GM18873 (cell line): ENCODE data around the gene AKT1.

Source experiments
- ATAC-seq: cut with Tn5 transposase; IDR thresholded peaks from one replicate; pipeline ENCODE4 v1.9.1; 2021; ENCODE audit warnings: mild to moderate bottlenecking, moderate library complexity, moderate number of reproducible peaks; ENCODE audit not compliant: unreplicated experiment, low FRiP score

Gene AKT1

GRCh38 chr14:104787736-104788135, 7.8 kb downstream of the AKT1 start:
- no peak for ATAC-seq

DNA sequence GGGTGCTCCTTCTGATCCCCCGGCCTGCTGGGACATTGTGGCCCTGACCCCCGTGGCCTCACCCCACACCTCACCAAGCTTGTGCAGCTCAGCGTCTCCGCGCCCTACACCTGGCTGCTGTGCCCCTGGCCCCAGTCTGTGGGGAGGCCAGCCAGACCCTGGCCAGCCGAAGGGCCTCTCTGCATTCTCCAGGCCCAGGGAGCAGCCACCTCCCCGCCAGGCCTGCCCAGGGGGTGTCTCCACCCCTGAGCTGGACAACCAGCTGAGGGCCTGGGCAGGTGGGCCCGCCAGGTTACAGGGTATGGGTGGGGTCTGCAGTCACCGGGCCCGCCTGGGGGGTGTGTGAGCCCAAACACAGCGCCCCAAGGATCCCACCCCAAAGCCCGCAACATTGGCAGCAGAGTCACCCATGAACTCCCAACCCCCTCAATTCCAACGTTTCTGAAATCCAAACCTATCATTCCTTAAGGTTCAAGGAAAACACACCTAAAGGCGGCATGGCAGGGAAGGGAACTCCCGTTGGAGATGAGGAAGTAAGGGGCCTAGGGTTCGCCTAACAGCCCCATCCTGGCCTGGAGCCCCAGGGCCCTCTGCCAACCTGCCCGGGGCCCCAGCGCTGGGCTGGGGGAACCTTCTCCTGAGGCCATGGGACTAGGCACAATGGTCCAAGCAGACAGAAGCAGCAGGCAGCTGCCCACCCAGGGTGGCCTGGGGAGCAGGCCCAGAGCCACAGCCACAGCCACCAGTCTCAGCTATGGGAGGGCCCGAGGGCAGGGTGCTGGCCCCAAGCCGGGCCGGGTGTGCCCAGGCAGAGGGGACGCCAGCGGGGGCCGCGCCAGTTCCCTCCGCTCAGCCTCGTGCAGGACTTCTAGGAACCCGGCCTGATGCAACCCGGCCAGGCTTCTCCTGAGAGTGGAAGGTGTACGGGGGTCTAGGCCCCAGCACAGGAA, 8.5 kb downstream of the AKT1 start:
- ATAC-seq, result no peak

DNA sequence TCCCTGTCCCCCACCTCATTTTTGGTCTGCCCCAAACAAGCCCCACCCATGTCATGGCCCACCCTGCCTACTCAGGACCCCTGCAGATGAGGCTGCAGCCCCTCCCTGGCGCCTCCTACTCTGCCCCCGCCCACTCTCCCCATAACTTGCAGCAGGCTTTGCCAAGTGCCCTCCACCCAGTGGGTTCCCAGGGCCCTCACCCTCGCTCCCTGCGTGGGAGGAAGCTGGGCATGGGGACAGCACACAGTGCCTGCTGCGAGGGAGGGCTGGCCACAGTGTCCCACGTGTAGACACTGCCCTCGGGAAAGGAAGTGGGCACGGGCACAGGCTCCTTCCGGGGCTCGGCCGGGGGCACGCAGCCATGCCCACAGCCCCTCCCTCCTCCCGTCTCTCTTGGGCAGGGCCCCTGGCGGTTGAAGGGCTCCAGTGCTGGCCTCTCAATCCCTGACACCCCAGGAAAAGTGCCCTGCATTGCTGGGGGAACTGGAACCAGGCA, 9.4 kb downstream of the AKT1 start:
- ATAC-seq, result no peak

GRCh38 chr14:104785708-104786080, 9.9 kb downstream of the AKT1 start:
- no peak for ATAC-seq

DNA sequence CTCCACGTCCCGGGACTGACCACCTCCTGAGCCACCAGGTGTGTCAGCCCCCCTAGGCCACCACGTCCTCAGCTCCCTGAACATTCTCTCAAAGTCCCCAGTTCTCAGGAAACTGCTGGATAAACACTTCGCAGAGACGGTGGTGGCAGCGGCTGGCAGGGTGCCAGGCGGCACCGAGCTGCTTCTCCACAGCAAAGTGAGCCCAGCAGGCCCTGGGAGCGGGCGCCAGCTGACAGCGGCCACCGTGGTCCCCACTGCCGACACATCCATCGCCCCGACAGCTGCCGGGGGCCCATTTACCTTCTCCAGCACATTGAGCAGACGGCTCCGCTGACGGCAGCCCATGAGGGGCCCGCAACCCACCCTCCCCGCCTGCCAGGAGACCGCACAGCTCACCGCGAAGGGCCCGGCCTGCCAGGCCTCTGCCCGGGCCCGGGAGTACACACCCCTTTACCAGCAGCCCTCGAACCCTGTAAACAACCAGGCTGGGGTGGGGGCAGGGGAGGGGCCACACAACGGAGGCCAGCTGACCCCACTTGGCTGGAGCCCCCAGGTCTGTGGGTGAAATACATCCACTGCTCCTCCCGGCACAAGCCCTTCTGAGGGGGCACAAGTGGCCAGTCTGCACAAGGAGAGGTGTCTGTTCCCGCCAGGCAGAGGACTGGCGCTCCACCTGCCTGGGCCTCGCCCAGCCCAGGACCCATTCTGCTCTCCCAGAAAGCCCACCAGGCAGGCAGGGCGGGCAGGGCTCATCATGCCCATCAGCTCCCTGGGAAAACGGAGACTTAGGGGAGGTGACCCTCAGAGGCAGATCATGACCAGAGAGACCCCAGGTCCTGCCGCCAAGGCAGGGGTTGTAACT, 10.5 kb downstream of the AKT1 start:
- ATAC-seq, result no peak

DNA sequence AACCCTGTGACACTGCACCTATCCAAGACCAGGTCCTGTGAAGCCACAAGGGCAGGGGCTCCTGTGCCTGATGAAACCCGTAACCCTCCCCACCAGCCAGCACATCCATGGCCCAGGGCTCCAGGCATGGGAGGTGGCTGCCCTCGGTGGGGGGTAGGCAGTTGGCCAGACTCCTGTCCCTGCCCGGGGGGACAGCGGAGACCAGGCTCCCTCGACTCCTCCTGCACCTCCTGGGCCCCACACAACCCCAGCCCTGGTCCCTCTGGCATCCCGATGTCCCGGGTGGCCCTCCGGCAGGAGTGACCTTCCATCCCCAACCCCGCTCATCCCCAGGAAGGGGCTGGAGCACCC, 11.4 kb downstream of the AKT1 start:
- no peak for ATAC-seq

DNA sequence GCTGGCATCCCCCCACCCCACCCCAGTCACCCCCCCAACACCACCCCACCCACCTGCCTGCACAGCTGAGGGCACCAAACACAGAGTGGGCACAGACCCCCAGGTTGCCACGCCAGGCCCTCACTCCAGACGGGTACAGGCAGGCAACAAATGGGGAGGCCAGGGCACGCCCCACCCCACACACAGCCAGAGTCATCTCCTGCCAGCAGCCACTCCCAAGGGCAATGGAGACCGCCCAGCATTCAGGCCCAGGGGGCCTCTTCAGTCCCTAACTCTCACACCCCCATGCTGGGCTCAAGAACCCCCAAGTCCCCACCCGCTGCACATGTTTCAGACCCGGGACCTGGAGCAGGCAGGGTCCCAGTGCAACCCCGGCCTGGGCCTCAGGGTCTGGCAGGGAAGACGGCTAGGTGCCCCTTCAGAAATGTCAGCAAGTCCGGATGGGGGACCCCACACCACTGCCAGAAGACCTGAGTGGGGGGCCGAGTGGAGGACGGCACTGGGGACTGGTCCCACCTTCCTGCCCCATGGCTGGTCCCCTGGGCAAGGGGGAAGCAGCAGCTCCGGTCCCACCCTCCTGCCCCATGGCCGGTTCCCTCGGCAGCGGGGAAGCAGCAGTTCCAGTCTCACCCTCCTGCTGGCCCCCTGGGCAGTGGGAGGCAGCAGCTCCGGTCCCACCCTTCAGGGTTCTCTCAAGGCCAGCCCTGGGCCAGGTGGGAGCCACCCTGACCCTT, 11.9 kb downstream of the AKT1 start:
- ATAC-seq, result no peak

DNA sequence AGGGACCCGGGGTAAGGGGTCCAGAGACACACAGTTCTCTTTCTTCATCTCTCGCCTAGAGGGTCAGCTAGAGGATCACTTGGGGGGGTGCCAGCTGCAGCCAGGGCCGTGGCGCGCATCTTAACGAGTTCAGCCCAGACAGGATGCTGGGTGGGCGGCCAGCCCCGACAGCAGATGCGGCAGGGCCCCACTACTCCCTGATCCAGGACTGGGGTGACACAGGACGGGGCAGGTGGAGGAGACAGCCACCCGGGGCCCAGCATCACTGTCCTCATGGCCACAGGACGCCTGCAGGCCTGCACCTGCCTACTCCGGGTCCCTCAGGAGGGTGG, 12.8 kb downstream of the AKT1 start:
- ATAC-seq, result no peak

DNA sequence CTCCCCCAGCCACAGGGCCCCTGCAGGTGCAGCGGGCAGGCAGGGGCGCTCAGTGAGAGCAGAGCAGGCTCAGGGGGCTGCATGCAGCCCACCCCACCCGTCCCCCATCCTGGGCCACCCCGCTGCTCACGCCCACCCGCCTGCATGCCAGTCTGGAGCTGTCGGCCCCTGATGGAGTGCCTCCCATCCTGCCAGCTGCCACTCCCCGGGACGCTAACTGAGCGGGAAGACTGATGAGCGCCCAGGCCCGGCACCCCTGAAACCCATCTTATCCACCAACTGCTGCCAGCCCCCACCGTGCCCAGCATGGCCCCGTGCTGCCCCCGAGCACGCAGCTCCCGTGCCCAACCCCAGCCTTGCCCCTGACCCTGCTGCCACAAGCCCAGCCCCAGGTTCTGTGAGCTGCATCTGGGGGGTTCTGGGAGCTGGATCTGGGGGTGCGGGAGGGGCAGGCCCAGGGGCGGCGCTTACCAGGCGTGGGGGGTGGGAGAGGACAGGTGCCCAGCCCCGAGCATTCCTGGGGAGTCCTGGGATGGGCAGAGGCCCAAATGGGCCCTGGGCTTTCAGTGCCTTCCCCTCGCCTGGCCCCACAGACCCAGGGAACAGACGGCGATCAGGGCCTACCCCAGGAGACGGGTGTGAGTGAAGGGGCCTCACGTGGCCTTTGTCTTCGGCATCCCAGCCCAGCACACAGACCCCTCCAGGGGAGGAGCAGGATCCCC, 13.3 kb downstream of the AKT1 start:
- no peak for ATAC-seq

DNA sequence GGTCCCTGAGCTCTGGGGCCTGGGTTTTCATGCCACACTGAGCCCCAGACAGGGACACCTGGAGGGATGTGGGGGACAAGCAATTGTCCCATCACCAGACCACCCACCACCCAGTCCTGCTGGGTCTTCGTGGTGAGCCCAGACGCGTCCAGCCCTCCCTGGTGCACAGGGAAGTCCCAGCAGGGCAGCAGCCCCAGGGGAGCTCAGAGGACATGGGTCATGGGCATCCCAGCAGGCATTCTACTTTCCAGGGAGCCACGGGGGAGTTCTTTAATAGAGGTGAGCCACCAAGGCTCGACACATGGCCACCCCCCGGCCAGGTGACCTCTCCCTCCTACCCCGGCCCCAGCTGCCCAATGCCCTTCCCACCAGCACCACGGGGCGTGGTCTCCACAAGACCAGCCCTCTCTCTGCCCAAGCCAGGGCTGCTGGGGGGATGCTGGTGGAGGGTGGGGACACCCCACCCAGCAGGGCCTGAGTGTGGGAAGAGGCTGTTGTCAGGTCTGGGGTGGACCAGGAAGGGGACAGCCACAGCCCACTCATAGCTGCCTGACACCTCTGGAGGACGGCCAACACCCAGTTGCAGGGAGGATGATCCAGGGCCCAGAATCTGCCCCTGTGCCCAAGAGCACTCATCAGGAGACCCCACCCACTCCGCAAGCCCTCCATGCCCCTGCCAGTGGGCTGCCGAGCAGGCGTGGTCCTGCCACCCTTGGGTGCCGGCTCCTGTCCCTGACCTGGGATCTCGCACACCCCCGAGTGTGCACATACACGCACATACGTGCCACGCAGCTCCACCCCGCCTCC, 14.1 kb downstream of the AKT1 start:
- ATAC-seq, result no peak

- no peak for ATAC-seq
These were observed 15.0 kb downstream of the AKT1 start for GRCh38 chr14:104780513-104781030.

DNA sequence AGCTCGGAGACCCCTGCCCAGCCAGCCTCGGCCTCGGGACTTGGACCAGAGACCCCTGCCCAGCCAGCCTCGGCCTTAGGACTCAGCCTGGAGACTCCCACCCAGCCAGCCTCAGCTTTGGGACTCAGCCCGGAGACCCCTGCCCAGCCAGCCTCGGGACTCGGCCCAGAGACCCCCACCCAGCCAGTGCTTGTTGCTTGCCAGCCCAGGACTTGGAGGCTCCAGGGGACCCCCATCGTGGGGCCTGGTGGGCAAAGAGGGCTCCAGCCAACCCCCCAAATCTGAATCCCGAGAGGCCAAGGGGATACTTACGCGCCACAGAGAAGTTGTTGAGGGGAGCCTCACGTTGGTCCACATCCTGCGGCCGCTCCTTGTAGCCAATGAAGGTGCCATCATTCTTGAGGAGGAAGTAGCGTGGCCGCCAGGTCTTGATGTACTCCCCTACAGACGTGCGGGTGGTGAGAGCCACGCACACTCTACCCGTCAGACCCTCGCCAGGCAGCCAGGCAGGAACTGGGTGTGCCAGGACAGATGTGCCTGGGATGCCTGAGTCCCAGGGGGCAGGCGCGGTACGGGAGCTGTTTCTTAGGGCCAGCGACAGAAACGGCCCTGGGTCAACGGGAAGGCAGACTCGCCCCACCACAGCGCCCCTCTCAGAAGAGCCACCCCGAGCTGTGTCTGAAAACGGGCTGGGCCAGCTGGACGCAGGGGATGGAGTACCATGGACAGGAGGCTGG, 15.6 kb downstream of the AKT1 start:
- no peak for ATAC-seq

GRCh38 chr14:104778694-104779331, 16.7 kb downstream of the AKT1 start:
- ATAC-seq, result no peak

GRCh38 chr14:104777808-104778249, 17.7 kb downstream of the AKT1 start:
- no peak for ATAC-seq

DNA sequence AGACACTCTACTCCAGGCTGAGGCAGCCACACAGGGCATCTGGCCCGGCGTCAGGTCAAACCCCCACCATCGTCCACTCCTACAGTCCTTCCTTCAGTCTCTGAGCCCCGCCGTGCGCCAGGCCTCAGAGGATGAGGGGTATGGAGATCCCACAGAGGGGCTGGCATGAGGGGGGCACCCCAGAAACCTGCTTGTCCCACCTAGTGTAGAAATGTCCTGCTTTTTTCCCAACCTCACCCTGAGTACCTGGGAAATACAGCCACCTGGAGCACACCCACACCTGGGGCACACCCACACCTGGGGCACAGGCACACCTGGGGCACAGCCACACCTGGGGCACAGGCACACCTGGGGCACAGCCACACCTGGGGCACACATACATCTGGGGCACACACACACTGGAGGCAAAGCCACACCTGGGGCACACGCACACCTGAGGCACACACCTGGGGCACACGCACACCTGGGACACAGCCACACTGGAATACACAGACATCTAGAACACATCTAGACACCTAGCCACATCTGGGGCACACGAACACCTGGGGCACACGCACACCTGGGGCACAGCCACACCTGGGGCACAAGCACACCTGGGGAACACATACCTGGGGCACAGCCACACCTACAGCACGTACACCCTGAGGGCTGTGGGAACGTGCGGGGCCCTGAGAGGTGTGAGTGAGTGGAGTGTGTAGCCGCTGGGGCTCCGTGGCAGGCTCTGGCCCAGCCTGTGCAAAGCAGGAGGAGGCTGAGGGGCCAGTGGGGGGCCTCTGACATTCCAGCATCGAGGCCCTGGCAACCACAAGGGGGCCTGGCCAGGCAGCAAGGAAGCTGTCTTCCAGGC, 18.4 kb downstream of the AKT1 start:
- no peak for ATAC-seq

DNA sequence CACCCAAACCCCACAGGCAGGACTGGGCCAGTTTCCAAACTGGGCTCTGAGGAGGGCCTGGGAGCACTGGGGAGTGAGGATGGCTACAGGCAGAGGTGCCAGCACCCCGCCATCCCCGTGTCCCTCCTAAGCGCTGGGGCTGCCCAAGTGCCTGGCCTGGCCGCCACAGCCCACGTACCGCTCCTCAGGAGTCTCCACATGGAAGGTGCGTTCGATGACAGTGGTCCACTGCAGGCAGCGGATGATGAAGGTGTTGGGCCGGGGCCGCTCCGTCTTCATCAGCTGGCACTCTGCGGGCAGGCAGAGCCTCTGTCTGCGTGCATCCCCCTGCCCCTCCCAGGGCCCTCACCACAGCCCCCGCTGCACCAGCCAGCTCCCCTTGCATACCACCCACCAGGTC, 19.1 kb downstream of the AKT1 start:
- ATAC-seq, result no peak

DNA sequence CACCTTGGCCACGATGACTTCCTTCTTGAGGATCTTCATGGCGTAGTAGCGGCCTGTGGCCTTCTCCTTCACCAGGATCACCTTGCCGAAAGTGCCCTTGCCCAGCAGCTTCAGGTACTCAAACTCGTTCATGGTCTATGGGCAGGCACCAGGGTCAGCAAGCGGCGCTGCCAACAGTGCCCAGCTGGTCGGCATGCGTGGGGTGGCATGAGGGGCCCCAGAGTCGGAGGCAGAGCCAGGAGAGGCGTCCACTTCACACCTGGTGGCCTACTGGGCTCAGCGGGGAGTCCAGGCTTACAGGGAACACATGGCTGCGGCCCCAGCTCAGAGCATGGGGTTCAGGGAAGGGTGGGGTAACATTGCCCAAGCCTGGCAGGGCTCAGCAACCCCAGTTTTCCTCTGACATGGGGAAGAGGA, 20.5 kb downstream of the AKT1 start:
- no peak for ATAC-seq
